Mucosa of rectum (tissue), 2 donors: Measurements from ENCODE around the gene PLXNB2.
"Not testable (repeated sequence)": the region's sequence is repeated elsewhere in the genome, so short reads cannot be mapped to it uniquely, and the experiment has no call there.

ENCODE experiments used
- H3K27ac ChIP-seq, 2 donors: one replicate each; pipeline ENCODE4 v1.7.0; 2013; ENCODE audit warnings: inconsistent platforms in 2 of 2, low read depth in 2 of 2, low read length in 2 of 2
- H3K27me3 ChIP-seq, 2 donors: one replicate each; pipeline ENCODE4 v1.7.0; 2013; ENCODE audit warnings: low read length in 2 of 2; ENCODE audit not compliant: control insufficient read depth in 2 of 2, insufficient read depth in 2 of 2
- H3K36me3 ChIP-seq, 2 donors: one replicate each; pipeline ENCODE4 v1.7.0; 2013; ENCODE audit warnings: low read length in 2 of 2; ENCODE audit not compliant: control insufficient read depth in 2 of 2, insufficient read depth in 2 of 2
- H3K4me1 ChIP-seq, 2 donors: one replicate each; pipeline ENCODE4 v1.7.0; 2013; ENCODE audit warnings: low read length in 2 of 2, mild to moderate bottlenecking in 1 of 2; ENCODE audit not compliant: control insufficient read depth in 2 of 2, insufficient read depth in 2 of 2
- H3K4me3 ChIP-seq, 2 donors: one replicate each; pipeline ENCODE4 v1.7.0; 2013; ENCODE audit warnings: low read length in 2 of 2
- H3K9ac ChIP-seq, 2 donors: one replicate each; pipeline ENCODE4 v1.7.0; 2013; ENCODE audit warnings: low read length in 2 of 2, low read depth in 1 of 2, mild to moderate bottlenecking in 1 of 2
- H3K9me3 ChIP-seq, 2 donors: one replicate each; pipeline ENCODE4 v1.7.0; 2013; ENCODE audit warnings: low read length in 2 of 2; ENCODE audit not compliant: control insufficient read depth in 2 of 2
- donor health status: healthy.
- donor health status: Normal muscosa, but diverticular disease.

PLXNB2 gene

DNA sequence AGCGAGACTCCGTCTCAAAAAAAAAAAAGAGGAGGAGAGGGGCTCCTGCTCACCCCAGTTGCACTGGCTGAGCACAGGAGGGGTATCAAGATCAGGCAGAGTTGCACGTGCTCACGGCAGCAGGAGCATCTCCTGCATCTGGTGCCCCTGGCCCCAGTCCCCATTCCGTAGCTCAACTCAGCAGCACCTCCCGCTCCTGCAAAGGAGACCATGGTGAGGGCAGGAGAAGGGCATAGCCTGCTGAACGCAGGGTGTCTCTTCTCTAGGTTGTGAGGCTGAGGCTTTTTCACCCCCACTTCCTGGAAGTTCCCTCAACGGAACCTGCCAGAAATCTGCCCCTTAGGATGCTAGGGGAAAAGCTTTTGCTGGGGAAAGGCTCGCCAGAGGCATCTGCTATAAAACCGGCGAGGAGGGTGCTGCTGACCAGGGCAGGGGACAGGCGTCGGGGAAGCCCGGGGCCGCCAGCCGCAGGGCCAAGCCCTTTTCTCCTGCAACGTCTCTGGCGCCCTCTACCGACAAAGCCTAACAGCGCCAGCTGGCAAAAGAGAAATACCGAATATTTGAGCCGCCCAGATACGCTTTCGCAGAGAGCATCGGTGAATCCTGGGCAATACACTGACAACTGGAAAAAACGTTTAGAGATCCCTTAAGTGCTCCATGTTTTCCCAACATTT, 34.7 kb upstream of the PLXNB2 start:
- H3K9ac ChIP-seq = peak overlapping the region; percentile 49 to 85

DNA sequence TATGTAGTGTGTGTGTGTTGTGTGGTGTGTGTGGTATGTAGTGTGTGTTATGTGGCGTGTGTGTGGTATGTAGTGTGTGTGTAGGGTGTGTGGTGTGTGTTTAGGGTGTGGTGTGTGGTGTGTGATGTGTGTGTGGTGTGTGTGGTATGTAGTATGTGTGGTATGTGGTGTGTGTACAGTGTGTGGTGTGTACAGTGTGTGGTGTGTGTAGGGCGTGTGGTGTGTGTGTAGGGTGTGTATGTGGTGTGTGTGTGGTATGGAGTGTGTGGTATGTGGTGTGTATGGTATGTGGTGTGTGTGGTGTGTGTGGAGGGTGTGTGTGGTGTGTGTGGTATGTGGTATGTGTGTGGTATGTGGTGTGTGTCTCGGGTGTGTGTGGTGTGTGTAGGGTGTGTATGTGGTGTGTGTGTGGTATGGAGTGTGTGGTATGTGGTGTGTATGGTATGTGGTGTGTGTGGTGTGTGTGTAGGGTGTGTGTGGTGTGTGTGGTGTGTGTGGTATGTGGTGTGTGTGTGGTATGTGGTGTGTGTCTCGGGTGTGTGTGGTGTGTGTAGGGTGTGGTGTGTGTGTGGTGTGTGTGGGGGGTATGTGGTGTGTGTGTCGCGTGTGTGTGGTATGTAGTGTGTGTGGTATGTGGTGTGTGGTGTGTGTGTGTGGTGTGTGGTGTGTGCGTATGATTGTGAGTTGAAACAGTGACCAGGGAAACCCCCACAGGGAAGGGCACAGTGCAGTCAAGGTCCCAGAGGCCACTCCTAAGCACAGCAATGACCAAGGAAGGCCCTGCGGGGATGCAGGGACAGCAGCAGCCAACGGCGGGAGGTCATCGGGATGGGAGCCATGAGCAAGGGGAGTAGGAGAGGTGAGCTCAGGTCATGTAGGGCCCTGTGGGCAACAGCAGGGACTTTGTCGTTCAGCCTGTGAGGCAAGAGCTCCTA, 32.8 kb upstream of the PLXNB2 start:
- Histone ChIP-seq H3K36me3 (no peaks in the 10 kb centered on the region), H3K9ac (no peak overlapping the region), H3K4me1 (peaks cover 8 to 9% of the 10 kb centered on the region in 2 donors), H3K9me3 (no peaks in the 10 kb centered on the region), H3K27ac (no peak overlapping the region), H3K27me3 (no peaks in the 10 kb centered on the region), H3K4me3 (no peak overlapping the region)

More for the DNA sequence above, 34.7 kb upstream of the PLXNB2 start:
- Histone ChIP-seq H3K36me3 (no peaks in the 10 kb centered on the region), H3K27ac (peak overlapping the region; percentile 81 to 83), H3K9me3 (no peaks in the 10 kb centered on the region), H3K4me3 (peak overlapping the region; percentile 67 to 77), H3K4me1 (peaks cover 8 to 15% of the 10 kb centered on the region in 2 donors), H3K27me3 (no peaks in the 10 kb centered on the region)

DNA sequence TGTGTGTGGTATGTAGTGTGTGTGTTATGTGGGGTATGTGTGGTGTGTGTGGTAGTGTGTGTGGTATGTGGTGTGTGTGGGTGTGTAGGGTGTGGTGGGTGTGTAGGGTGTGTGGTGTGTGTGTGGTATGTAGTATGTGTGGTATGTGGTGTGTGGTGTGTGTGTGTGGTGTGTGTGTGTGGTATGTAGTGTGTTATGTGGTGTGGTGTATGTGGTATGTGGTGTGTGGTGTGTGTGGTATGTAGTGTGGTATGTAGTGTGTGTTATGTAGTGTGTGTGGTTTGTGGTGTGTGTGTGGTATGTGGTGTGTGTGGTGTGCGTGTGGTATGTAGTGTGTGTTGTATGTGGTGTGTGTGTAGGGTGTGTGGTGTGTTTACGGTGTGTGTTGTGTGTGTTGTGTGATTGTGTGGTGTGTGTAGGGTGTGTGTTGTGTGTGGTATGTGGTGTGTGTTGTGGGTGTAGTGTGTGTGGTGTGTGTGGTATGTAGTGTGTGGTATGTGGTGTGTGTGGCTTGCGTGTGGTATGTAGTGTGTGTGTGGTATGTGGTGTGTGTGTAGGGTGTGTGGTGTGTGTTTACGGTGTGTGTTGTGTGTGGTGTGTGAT, 31.5 kb upstream of the PLXNB2 start:
- Histone ChIP-seq H3K36me3 (no peaks in the 10 kb centered on the region), H3K9me3 (no peaks in the 10 kb centered on the region), H3K27me3 (no peaks in the 10 kb centered on the region), H3K27ac (no peak overlapping the region), H3K9ac (no peak overlapping the region), H3K4me3 (no peak overlapping the region), H3K4me1 (peaks cover 8 to 9% of the 10 kb centered on the region in 2 donors)

DNA sequence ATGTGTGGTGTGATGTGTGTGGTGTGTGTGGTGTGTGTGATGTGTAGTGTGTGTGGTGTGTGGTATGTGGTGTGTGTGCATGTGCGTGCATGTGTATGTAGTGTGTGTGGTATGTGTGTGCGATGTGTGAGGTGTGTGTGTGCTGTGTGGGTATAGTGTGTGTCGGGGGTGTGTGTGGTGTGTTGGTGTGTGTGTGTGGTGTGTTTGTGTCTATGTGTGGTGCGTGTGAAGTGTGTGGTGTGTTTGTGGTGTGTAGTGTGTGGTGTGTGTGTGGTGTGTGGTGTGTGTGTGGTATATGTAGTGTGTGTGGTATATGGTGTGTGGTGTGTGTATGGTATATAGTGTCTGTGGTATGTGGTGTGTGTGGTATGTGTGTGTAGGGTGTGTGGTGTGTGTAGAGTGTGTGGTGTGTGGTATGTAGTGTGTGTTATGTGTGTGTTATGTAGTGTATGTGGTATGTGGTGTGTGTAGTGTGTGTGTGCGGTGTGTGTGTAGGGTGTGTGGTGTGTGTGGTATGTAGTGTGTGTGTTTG, 30.7 kb upstream of the PLXNB2 start:
- H3K36me3 ChIP-seq = no peaks in the 10 kb centered on the region
- no peaks in the 10 kb centered on the region for H3K27me3 ChIP-seq
- no peak overlapping the region for H3K9ac ChIP-seq
- H3K4me3 ChIP-seq = no peak overlapping the region
- no peaks in the 10 kb centered on the region for H3K9me3 ChIP-seq
- H3K27ac ChIP-seq = no peak overlapping the region
- H3K4me1 ChIP-seq = peaks cover 8 to 9% of the 10 kb centered on the region in 2 donors

DNA sequence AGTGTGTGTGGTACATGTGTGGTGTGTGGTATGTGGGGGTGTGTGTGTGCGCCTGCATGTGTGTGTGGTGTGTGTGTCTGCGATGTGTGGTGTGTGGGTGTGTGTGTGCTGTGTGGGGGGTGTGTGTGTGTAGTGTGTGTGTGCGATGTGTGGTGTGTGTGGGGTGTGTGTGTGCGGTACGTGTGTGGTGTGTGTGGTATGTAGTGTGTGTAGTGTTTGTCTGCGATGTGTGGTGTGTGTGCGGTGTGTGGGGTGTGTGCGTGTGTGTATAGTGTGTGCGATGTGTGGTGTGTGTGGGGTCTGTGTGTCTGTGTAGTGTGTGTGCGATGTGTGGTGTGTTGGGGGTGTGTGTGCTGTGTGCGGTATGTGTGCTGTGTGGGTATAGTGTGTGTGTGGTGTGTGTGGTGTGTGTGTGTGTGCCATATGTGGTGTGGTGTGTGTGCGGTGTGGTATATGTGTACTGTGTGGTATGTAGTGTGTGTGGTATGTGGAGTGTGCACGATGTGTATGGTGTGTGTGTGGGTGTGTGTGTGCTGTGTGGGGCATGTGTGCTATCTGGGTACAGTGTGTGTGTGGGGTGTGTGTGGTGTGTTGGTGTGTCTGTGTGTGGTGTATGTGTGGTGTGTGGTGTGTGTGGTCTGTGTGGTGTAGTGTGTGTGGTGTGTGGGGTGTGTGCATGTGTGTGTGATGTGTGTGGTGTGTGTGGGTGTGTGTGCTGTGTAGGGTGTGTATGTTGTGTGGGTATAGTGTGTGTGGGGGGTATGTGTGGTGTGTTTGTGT, 30.0 kb upstream of the PLXNB2 start:
- Histone ChIP-seq H3K9ac (no peak overlapping the region), H3K4me1 (peaks cover 4% of the 10 kb centered on the region in 2 donors), H3K27me3 (no peaks in the 10 kb centered on the region), H3K9me3 (no peaks in the 10 kb centered on the region), H3K4me3 (no peak overlapping the region), H3K27ac (no peak overlapping the region), H3K36me3 (no peaks in the 10 kb centered on the region)

DNA sequence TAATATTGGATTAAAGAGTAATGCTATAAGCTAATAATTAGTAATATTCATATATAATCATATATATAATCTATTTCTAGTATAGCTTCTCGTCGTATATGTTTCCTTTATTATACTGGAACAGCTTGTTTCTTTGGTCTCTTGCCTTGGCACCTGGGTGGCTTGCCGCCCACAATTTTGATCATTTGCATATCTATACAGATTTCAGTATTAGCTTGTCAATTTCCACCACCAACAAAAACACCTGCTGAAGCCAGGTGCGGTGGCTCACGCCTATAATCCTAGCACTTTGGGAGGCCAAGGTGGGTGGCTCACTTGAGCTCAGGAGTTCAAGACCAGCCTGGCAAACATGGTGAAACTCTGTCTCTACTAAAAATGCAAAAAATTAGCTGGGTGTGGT, 27.0 kb upstream of the PLXNB2 start:
- not testable (repeated sequence) for H3K9me3 ChIP-seq, H3K27me3 ChIP-seq, H3K9ac ChIP-seq, H3K4me3 ChIP-seq, H3K36me3 ChIP-seq, H3K4me1 ChIP-seq
- H3K27ac ChIP-seq = peak overlapping the region in 1 of 2 donors; percentile 52

DNA sequence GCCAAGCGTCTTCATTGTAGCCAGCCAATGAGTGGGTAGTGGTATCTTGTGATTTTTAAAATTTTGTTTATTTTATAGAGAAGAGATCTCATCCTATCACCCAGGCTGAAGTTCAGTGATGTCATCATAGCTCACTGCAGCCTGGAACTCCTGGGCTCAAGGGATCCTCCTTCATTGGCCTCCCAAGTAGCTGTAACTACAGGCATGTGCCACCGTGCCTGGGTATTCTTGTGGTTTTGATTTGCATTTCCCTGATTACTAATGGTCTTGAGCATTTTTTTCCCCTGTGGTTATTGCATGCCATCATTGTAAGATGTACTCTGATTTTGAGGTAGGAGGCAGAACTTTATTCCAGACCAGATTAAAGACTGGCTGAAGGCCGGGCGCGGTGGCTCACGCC, 21.8 kb upstream of the PLXNB2 start:
- Histone ChIP-seq H3K27ac (no peak overlapping the region), H3K27me3 (no peaks in the 10 kb centered on the region), H3K9me3 (no peaks in the 10 kb centered on the region), H3K4me3 (no peak overlapping the region), H3K4me1 (peaks cover 10% of the 10 kb centered on the region in 2 donors), H3K9ac (no peak overlapping the region), H3K36me3 (no peaks in the 10 kb centered on the region)

DNA sequence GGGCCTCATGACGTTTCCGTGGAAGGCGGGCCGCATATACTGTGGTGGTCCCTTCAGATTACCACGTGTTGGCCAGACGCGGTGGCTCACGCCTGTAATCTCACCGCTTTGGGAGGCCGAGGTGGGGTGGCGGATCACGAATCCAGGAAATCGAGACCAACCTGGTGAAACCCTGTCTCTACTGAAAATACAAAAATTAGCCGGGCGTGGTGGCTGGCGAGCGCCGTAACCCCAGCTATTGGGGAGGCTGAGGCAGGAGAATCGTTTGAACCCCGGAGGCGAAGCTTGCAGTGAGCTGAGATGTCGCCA, 20.2 kb upstream of the PLXNB2 start:
- H3K4me1 ChIP-seq = peaks cover 10% of the 10 kb centered on the region in 2 donors
- H3K4me3 ChIP-seq = peak overlapping the region; percentile 72 to 79
- peak overlapping the region; percentile 85 to 87 for H3K27ac ChIP-seq
- H3K9ac ChIP-seq = peak overlapping the region; percentile 85 to 93
- H3K9me3 ChIP-seq = no peaks in the 10 kb centered on the region
- H3K36me3 ChIP-seq = no peaks in the 10 kb centered on the region
- no peaks in the 10 kb centered on the region for H3K27me3 ChIP-seq

DNA sequence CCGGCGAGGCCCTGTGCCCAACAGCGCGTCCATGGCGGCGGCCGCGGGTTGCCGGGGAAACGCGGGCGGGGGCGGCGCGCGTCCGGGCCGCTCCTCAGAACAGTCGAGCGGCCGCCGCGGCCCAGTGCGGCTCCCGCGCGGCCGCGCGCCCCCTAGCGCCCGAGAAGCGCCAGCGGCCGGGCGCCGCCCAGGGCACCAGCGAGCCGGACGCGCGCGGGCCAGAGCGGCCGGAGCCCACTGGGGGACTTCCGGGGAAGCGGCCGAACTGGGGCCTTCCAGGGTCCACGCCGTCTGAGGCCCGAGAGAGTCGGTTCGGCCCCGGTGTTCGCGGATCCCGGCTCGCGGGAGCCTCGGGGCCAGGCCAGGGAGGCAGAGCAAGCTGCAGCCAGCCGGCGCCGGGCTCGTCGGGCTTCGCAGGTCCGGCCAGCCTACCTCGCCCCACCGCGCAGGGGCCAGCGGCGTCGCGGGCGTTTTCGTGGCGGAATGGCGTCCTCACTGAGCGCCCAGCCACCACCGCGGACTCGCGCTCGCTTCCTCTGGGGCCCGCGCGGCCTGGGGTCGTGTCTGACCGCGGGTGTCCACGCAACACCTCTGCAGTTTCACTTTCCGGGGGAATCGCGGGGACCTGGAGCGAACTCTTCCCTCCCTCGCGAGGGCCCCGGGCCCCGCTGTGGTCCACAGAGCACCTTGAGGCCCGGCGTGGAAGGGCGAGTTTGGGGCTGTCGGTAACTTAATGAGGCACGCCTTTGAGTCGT, 19.7 kb upstream of the PLXNB2 start, which contains the start of gene DENND6B:
Gene DENND6B (minus strand): TSS at position 57 of the 755 bp plus-strand sequence. CDS start 24 bp downstream, at position 33.
- Histone ChIP-seq H3K9ac (peak within 1 kb of the TSS; percentile 85 to 93), H3K4me3 (peak within 1 kb of the TSS; percentile 72 to 79), H3K27me3 (no peaks in the 10 kb centered on the region), H3K36me3 (no peaks in the 10 kb centered on the region), H3K27ac (peak within 1 kb of the TSS; percentile 85 to 87), H3K4me1 (peaks cover 10% of the 10 kb centered on the region in 2 donors), H3K9me3 (no peaks in the 10 kb centered on the region)
